ENCODE measurements around the gene BCL6B. TPM values are rescaled to one million over a fixed set of nuclear protein-coding genes. Genes with fewer than 3 reads are reported as not detected.
A peak's percentile ranks its signal among the peaks of the same experiment; 100 is the strongest.

BCL6B gene
- total and polyA plus RNA-seq, 10 of the 15 experiments (the other 5 are each of a cell fraction or from before 2014, with no cell fraction given): 0.06 to 0.85 (median 0.11) TPM; not detected in 1

DNA sequence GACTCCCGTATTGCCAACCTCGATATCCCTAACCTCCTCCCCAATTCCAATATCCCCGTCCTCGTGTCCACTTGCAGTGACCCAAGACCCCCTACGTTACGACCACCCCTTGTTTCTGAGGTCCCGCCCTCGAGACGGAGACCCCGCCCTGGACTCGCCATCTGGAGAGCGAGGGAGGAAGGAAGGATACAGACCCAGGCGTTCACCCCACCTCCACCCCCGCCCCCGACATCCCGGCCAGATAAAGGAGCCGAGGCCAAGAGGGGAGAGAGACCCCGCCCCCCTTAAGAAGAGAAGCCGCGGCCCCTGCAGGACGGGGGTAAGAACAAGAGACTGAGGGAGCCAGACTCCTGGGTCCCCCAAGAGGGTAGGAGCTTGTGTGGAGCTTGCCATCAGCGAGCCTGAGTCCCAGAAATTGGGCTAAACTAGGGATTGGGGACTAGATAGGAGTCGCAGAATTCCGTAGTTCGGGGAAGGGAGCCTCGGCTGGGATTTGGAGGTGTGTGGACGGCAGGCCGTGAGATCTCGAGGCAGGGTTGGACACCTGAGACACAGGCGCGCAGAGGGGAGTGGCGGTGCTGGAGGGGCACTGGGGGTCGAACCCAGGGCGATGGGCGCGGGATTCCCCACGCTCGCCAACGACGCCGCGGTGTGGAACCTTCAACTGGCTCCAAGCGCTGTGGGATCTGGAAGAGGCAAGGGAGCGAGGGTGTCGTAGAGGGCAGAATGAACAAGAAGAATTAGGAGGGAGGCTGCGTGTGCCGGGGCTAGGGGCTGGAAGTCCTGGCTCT lies at the start of gene BCL6B (continued):
- TF ChIP-seq MLLT1 (IDR thresholded peaks at IDR 0.05) (no peak), TAF1 (IDR thresholded peaks at IDR 0.05; ENCODE audit: borderline replicate concordance, low read depth, low read length) (no peak), STAT3 (IDR thresholded peaks at IDR 0.05; ENCODE audit: low read depth, low read length) (no peak), SP1 (IDR thresholded peaks at IDR 0.05; ENCODE audit: low read depth, low read length) (no peak), CBFB (IDR thresholded peaks at IDR 0.05; ENCODE audit: low read depth) (no peak), EGR1 (IDR thresholded peaks at IDR 0.05; ENCODE audit: borderline replicate concordance in 1 of 2, low read depth in 2 of 2, low read length in 2 of 2) (0 out of 3 replicates have a peak, but pooled peaks of 1 of the 2 experiments have one; percentile 27), LARP7 (IDR thresholded peaks at IDR 0.05) (0 out of 2 replicates have a peak, but pooled peaks have one; percentile 23), REST (IDR thresholded peaks at IDR 0.05; ENCODE audit: low read depth, low read length) (no peak), POU2F2 (IDR thresholded peaks at IDR 0.05; ENCODE audit: borderline replicate concordance, low read depth, low read length) (no peak), PKNOX1 (IDR thresholded peaks at IDR 0.05) (no peak), E2F4 (IDR thresholded peaks at IDR 0.05; ENCODE audit: low read depth, low read length) (no peak), EED (IDR thresholded peaks at IDR 0.05; ENCODE audit: low read depth) (no peak), BRCA1 (IDR thresholded peaks at IDR 0.05; ENCODE audit: low read depth, low read length) (no peak), USF1 (IDR thresholded peaks at IDR 0.05; ENCODE audit: borderline replicate concordance, extremely low read length, insufficient read depth, low read depth, low read length) (no peak), ZNF384 (IDR thresholded peaks at IDR 0.05; ENCODE audit: borderline replicate concordance, low read depth, low read length) (no peak), DPF2 (IDR thresholded peaks at IDR 0.05) (no peak), NR2C1 (IDR thresholded peaks at IDR 0.05) (no peak)
- TF ChIP-seq, protein P1, sequence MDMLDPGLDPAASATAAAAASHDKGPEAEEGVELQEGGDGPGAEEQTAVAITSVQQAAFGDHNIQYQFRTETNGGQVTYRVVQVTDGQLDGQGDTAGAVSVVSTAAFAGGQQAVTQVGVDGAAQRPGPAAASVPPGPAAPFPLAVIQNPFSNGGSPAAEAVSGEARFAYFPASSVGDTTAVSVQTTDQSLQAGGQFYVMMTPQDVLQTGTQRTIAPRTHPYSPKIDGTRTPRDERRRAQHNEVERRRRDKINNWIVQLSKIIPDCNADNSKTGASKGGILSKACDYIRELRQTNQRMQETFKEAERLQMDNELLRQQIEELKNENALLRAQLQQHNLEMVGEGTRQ (IDR thresholded peaks at IDR 0.05; ENCODE audit: borderline replicate concordance, low read depth, low read length): no peak
- TF ChIP-seq, protein P2, sequence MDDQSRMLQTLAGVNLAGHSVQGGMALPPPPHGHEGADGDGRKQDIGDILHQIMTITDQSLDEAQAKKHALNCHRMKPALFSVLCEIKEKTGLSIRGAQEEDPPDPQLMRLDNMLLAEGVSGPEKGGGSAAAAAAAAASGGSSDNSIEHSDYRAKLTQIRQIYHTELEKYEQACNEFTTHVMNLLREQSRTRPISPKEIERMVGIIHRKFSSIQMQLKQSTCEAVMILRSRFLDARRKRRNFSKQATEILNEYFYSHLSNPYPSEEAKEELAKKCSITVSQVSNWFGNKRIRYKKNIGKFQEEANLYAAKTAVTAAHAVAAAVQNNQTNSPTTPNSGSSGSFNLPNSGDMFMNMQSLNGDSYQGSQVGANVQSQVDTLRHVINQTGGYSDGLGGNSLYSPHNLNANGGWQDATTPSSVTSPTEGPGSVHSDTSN (IDR thresholded peaks at IDR 0.05; ENCODE audit: insufficient replicate concordance, low read depth, low read length): no peak

Measured in GM12878 (cell line).